ENCODE data around the gene KLHL29. TPM values are rescaled to one million over a fixed set of nuclear protein-coding genes. Genes with fewer than 3 reads are reported as not detected.

KLHL29 gene
- total and polyA plus RNA-seq, 8 donors = 1.8 to 10.5 (median 2.8) TPM

GRCh38 chr2:23675506-23675905, 290.5 kb downstream of the KLHL29 start:
- Histone ChIP-seq H3K4me3 (no peak overlapping the region), H3K27ac (no peak overlapping the region), H3K4me1 (no peaks in the 10 kb centered on the region), H3K36me3 (no peaks in the 10 kb centered on the region), H3K27me3 (no peaks in the 10 kb centered on the region), H3K9me3 (peaks cover 0 to 8% of the 10 kb centered on the region in 2 donors)
- DNase-seq = peak in 1 of 4 donors; percentile 12
- intact Hi-C loops (cut with DNase I) = no loop called here
- no peak for ATAC-seq
- no peak for TF ChIP-seq CTCF (IDR thresholded peaks at IDR 0.05)

- DNase-seq (no peak), ATAC-seq (no peak)
- no peaks in the 10 kb centered on the region for H3K36me3 ChIP-seq
- TF ChIP-seq CTCF (IDR thresholded peaks at IDR 0.05) = no peak
- H3K4me1 ChIP-seq = no peaks in the 10 kb centered on the region
- no peaks in the 10 kb centered on the region for H3K27me3 ChIP-seq
- intact Hi-C loops (cut with DNase I) = no loop called here
- peaks cover 0 to 8% of the 10 kb centered on the region in 2 donors for H3K9me3 ChIP-seq
- no peak overlapping the region for H3K27ac ChIP-seq
- H3K4me3 ChIP-seq = no peak overlapping the region
Observed at GRCh38 chr2:23677836-23678235, 292.9 kb downstream of the KLHL29 start.

GRCh38 chr2:23679044-23679443, 294.1 kb downstream of the KLHL29 start:
- intact Hi-C loops (cut with DNase I) = no loop called here
- H3K4me1 ChIP-seq = no peaks in the 10 kb centered on the region
- H3K27ac ChIP-seq = no peak overlapping the region
- DNase-seq = no peak
- H3K4me3 ChIP-seq = no peak overlapping the region
- TF ChIP-seq CTCF (IDR thresholded peaks at IDR 0.05) = no peak
- no peaks in the 10 kb centered on the region for H3K27me3 ChIP-seq
- no peak for ATAC-seq
- no peaks in the 10 kb centered on the region for H3K36me3 ChIP-seq
- H3K9me3 ChIP-seq = peaks cover 0 to 8% of the 10 kb centered on the region in 2 donors

GRCh38 chr2:23680951-23681350, 296.0 kb downstream of the KLHL29 start:
- ATAC-seq = no peak

More at GRCh38 chr2:23680951-23681350, 296.0 kb downstream of the KLHL29 start:
- intact Hi-C loops (cut with DNase I) = no loop called here
- peaks cover 0 to 8% of the 10 kb centered on the region in 2 donors for H3K9me3 ChIP-seq
- no peak overlapping the region for H3K4me3 ChIP-seq
- no peak overlapping the region for H3K27ac ChIP-seq
- DNase-seq = peak in 1 of 4 donors; percentile 53
- H3K4me1 ChIP-seq = no peaks in the 10 kb centered on the region
- TF ChIP-seq CTCF (IDR thresholded peaks at IDR 0.05) = no peak
- no peaks in the 10 kb centered on the region for H3K27me3 ChIP-seq
- no peaks in the 10 kb centered on the region for H3K36me3 ChIP-seq
